CD14-positive monocyte (primary cell): ENCODE data around the gene PTGDS. TPM values are rescaled to one million over a fixed set of nuclear protein-coding genes. Genes with fewer than 3 reads are reported as not detected.

Experiments used
- DNase-seq, 3 donors: peaks; one replicate each; pipeline ENCODE4 v3.0.0-alpha.2; 2011 to 2022
- H2AFZ ChIP-seq: 2 replicates; pipeline ENCODE4 v1.6.0; 2012; ENCODE audit warnings: mild to moderate bottlenecking, low read depth, low read length, inconsistent platforms; ENCODE audit not compliant: insufficient read depth, poor library complexity, severe bottlenecking
- H3K27ac ChIP-seq, 2 donors: 1 replicate in 1 of 2; 2 replicates in 1 of 2; pipeline ENCODE4 v1.5.1; 2012 to 2013; ENCODE audit warnings: low read length in 2 of 2, control low read depth in 1 of 2, inconsistent platforms in 1 of 2, low read depth in 1 of 2, mild to moderate bottlenecking in 1 of 2
- H3K27me3 ChIP-seq, 2 donors: one replicate each; pipeline versions ENCODE4 v1.6.0 to v1.6.1; 2011 to 2013; ENCODE audit warnings: low read length in 2 of 2; ENCODE audit not compliant: control insufficient read depth in 2 of 2, insufficient read depth in 2 of 2
- H3K36me3 ChIP-seq, 2 donors: replicated peaks in 1 of 2; 1 replicate in 1 of 2; 2 replicates in 1 of 2; pipeline versions ENCODE4 v1.5.1 to v1.6.1; 2012 to 2013; ENCODE audit warnings: low read length in 2 of 2, control low read depth in 1 of 2, inconsistent platforms in 1 of 2, mild to moderate bottlenecking in 1 of 2; ENCODE audit not compliant: insufficient read depth in 2 of 2, control insufficient read depth in 1 of 2
- H3K4me1 ChIP-seq, 2 donors: 1 replicate in 1 of 2; 2 replicates in 1 of 2; pipeline versions ENCODE4 v1.5.1 to v1.6.1; 2012 to 2013; ENCODE audit warnings: low read length in 2 of 2, control low read depth in 1 of 2, inconsistent platforms in 1 of 2, mild to moderate bottlenecking in 1 of 2, moderate library complexity in 1 of 2; ENCODE audit not compliant: insufficient read depth in 2 of 2, control insufficient read depth in 1 of 2
- H3K4me2 ChIP-seq: replicated peaks from 2 replicates; pipeline ENCODE3; 2012; ENCODE audit warnings: low read length, moderate library complexity, mild to moderate bottlenecking; ENCODE audit not compliant: poor library complexity, severe bottlenecking; ENCODE audit errors: extremely low read depth
- H3K4me3 ChIP-seq, 3 experiments: fragments of 200-600 bp in 1 of 3; sonication (generic) in 1 of 3; replicated peaks in 1 of 3; 1 replicate in 2 of 3; 2 replicates in 1 of 3; pipeline ENCODE4 v1.5.1; 2011 to 2013; ENCODE audit warnings: low read length in 3 of 3, mild to moderate bottlenecking in 3 of 3, control low read depth in 2 of 3, low read depth in 2 of 3, inconsistent platforms in 1 of 3, moderate library complexity in 1 of 3
- H3K79me2 ChIP-seq: 2 replicates; pipeline ENCODE4 v1.6.0; 2012; ENCODE audit warnings: mild to moderate bottlenecking, control low read depth, inconsistent platforms, low read length, moderate library complexity; ENCODE audit not compliant: insufficient read depth
- H3K9ac ChIP-seq: 2 replicates; pipeline ENCODE4 v1.6.0; 2017; ENCODE audit warnings: low read length, mild to moderate bottlenecking; ENCODE audit not compliant: insufficient read depth, poor library complexity, severe bottlenecking
- H3K9me3 ChIP-seq, 2 donors: replicated peaks in 1 of 2; 1 replicate in 1 of 2; 2 replicates in 1 of 2; pipeline versions ENCODE4 v1.5.1 to v1.6.1; 2012 to 2013; ENCODE audit warnings: low read length in 2 of 2, control low read depth in 1 of 2; ENCODE audit not compliant: control insufficient read depth in 1 of 2, insufficient read depth in 1 of 2
- H4K20me1 ChIP-seq: 2 replicates; pipeline ENCODE4 v1.6.0; 2012; ENCODE audit warnings: mild to moderate bottlenecking, low read length, control low read depth, moderate library complexity; ENCODE audit not compliant: insufficient read depth
- H3K27ac Mint-ChIP-seq, 7 donors: one replicate each; pipeline ENCODE4 v1.8.0; 2020; ENCODE audit warnings: mild to moderate bottlenecking in 7 of 7, mixed read lengths in 7 of 7, moderate library complexity in 6 of 7, inconsistent platforms in 2 of 7
- H3K27me3 Mint-ChIP-seq, 3 donors: one replicate each; pipeline ENCODE4 v1.8.0; 2021 to 2022; ENCODE audit warnings: low read depth in 3 of 3, mild to moderate bottlenecking in 3 of 3, mixed read lengths in 3 of 3, moderate library complexity in 3 of 3, inconsistent platforms in 1 of 3
- H3K36me3 Mint-ChIP-seq, 2 donors: one replicate each; pipeline ENCODE4 v1.8.0; 2020; ENCODE audit warnings: mixed read lengths in 2 of 2, inconsistent platforms in 1 of 2, mild to moderate bottlenecking in 1 of 2
- H3K4me1 Mint-ChIP-seq: one replicate; pipeline ENCODE4 v1.8.0; 2020; ENCODE audit warnings: mild to moderate bottlenecking, mixed read lengths
- H3K4me3 Mint-ChIP-seq, 2 donors: one replicate each; pipeline ENCODE4 v1.8.0; 2020; ENCODE audit warnings: mild to moderate bottlenecking in 2 of 2, mixed read lengths in 2 of 2, moderate library complexity in 1 of 2
- H3K9me3 Mint-ChIP-seq, 7 donors: one replicate each; pipeline ENCODE4 v1.8.0; 2020 to 2022; ENCODE audit warnings: mixed read lengths in 7 of 7, mild to moderate bottlenecking in 6 of 7, moderate library complexity in 6 of 7, inconsistent platforms in 2 of 7
- WGBS: methylation state at CpG from one replicate; pipeline ENCODE4 v1.1.5; 2013; ENCODE audit warnings: missing lambda C conversion rate; ENCODE audit not compliant: insufficient coverage; 5-methylcytosine and 5-hydroxymethylcytosine counted together
- intact Hi-C, 2 donors: fragments of 100-400 bp; cut with micrococcal nuclease; formaldehyde crosslinking; loops; one replicate each; pipeline versions ENCODE4 v1.15.0 to v1.15.1; 2023
- polyA plus RNA-seq, 3 donors: library from polyadenylated mRNA; depleted of rRNA in 1 of 3; unstranded in 2 of 3; stranded (reverse) in 1 of 3; fragments of 300-500 nt in 2 of 3; fragments of >200 nt in 1 of 3; fragmentation: Illumina TruSeq in 2 of 3; gene quantifications; 1 replicate in 2 of 3; 2 replicates in 1 of 3; pipeline ENCODE4 v1.2.3, GENCODE V29; 2012 to 2021
- TF ChIP-seq, protein P1 (sequence below): fragments of 200-600 bp; IDR thresholded peaks from one replicate; pipeline ENCODE4 v1.8.0; 2022; ENCODE audit warnings: antibody characterized with exemption, mild to moderate bottlenecking

Gene PTGDS
- polyA plus RNA-seq, 3 donors, result 0.34 to 1.5 TPM; not detected in 1

DNA sequence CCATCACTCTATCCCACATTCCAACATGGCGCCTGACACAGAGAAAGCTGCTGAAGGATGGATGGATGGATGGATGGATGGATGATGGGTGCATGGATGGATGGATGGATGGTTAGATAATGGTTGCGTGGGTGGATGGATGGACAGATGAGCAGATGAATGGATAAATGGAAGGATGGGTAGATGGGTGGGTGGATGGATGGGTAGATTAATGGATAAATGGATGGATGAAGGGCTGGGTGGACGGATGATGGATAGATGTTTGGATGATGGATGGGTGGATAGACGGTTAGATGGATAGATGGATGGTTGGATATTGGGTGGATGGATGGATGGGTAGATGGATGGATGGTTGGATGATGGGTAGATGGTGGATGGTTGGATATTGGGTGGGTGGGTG lies 20.7 kb upstream of the PTGDS start:
- no peaks in the 10 kb centered on the region for H3K27me3 ChIP-seq
- H3K4me1 Mint-ChIP-seq, result no peaks in the 10 kb centered on the region
- TF ChIP-seq, protein P1, sequence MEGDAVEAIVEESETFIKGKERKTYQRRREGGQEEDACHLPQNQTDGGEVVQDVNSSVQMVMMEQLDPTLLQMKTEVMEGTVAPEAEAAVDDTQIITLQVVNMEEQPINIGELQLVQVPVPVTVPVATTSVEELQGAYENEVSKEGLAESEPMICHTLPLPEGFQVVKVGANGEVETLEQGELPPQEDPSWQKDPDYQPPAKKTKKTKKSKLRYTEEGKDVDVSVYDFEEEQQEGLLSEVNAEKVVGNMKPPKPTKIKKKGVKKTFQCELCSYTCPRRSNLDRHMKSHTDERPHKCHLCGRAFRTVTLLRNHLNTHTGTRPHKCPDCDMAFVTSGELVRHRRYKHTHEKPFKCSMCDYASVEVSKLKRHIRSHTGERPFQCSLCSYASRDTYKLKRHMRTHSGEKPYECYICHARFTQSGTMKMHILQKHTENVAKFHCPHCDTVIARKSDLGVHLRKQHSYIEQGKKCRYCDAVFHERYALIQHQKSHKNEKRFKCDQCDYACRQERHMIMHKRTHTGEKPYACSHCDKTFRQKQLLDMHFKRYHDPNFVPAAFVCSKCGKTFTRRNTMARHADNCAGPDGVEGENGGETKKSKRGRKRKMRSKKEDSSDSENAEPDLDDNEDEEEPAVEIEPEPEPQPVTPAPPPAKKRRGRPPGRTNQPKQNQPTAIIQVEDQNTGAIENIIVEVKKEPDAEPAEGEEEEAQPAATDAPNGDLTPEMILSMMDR, result no peak
- no peak overlapping the region for H3K4me2 ChIP-seq
- DNase-seq, result no peak
- H3K79me2 ChIP-seq, result no peaks in the 10 kb centered on the region
- H4K20me1 ChIP-seq, result no peaks in the 10 kb centered on the region
- intact Hi-C loops, result no loop called here
- H2AFZ ChIP-seq, result no peak overlapping the region
- no peaks in the 10 kb centered on the region for H3K4me1 ChIP-seq
- no peak overlapping the region for H3K27ac ChIP-seq
- no peak overlapping the region for H3K4me3 Mint-ChIP-seq
- no peaks in the 10 kb centered on the region for H3K9me3 ChIP-seq
- peaks cover 0 to 8% (median 2%) of the 10 kb centered on the region in 3 donors for H3K27me3 Mint-ChIP-seq
- H3K9me3 Mint-ChIP-seq, result peaks cover 0 to 5% (median 3%) of the 10 kb centered on the region in 7 donors
- H3K9ac ChIP-seq, result no peak overlapping the region
- no peaks in the 10 kb centered on the region for H3K36me3 Mint-ChIP-seq
- no peak overlapping the region for H3K27ac Mint-ChIP-seq
- WGBS, result 95% methylated on average over 3 of the region's 4 CpGs
- H3K36me3 ChIP-seq, result no peaks in the 10 kb centered on the region
- no peak overlapping the region for H3K4me3 ChIP-seq

DNA sequence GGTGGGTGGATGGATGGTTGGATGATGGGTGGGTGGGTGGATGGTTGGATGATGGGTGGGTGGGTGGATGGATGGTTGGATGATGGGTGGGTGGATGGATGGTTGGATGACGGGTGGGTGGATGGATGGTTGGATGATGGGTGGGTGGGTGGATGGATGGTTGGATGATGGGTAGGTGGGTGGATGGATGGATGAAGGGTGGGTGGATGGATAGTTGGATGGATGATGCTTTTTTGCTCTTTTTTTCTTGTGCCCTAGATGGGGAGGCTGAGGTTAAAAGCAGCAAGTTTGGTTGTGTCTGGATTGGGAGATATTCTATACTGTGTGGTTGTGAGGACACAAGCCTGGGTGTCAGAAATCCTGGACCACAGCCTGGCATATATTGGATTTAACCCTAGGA lies 19.8 kb upstream of the PTGDS start:
- no peak overlapping the region for H2AFZ ChIP-seq
- no peak overlapping the region for H3K4me3 ChIP-seq
- H3K4me2 ChIP-seq, result no peak overlapping the region
- no peaks in the 10 kb centered on the region for H4K20me1 ChIP-seq
- 100% methylated on average over 1 of the region's 1 CpG for WGBS
- no peaks in the 10 kb centered on the region for H3K9me3 ChIP-seq
- Mint-ChIP-seq H3K4me1 (no peaks in the 10 kb centered on the region), H3K4me3 (no peak overlapping the region), H3K27ac (no peak overlapping the region), H3K27me3 (peaks cover 0 to 8% (median 2%) of the 10 kb centered on the region in 3 donors), H3K36me3 (no peaks in the 10 kb centered on the region), H3K9me3 (peaks cover 0 to 5% (median 3%) of the 10 kb centered on the region in 7 donors)
- DNase-seq, result no peak
- no peaks in the 10 kb centered on the region for H3K79me2 ChIP-seq
- H3K27ac ChIP-seq, result no peak overlapping the region
- TF ChIP-seq, protein P1, result no peak
- intact Hi-C loops, result no loop called here
- H3K27me3 ChIP-seq, result no peaks in the 10 kb centered on the region
- H3K9ac ChIP-seq, result no peak overlapping the region
- no peaks in the 10 kb centered on the region for H3K36me3 ChIP-seq
- no peaks in the 10 kb centered on the region for H3K4me1 ChIP-seq
